HS-5 (cell line): ENCODE data around the gene TOP1.

ENCODE experiments used
- DNase-seq: peaks from one replicate; pipeline ENCODE4 v3.0.0-alpha.2; 2012; ENCODE audit warnings: low read depth

Gene TOP1

GRCh38 chr20:41058674-41059635, 30.3 kb downstream of the TOP1 start:
- no peak for DNase-seq

- no peak for DNase-seq
These were observed 32.5 kb downstream of the TOP1 start for GRCh38 chr20:41061155-41061554.

GRCh38 chr20:41063442-41063841, 34.8 kb downstream of the TOP1 start:
- no peak for DNase-seq

GRCh38 chr20:41064377-41064776, 35.8 kb downstream of the TOP1 start:
- no peak for DNase-seq

- no peak for DNase-seq
These were observed 37.1 kb downstream of the TOP1 start for GRCh38 chr20:41065716-41066115.

DNA sequence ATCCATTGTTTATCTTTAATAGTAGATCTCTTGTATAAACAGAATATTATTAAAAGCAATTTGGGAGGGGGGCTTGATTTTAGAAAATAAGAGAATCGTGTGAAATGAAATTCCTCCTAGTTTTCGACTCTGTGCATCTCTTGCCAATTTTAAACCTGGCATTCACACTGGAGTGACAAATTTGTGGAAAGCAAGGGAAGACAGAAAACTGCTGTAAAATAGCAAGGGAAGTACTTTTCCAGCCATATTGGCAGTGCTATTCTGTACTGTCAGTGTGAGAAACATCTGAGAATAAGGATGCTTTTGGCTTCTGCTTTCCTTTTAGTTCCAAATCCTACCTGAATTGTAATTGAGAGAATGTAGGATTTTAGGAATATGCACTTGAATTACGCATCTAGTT, 40.2 kb downstream of the TOP1 start:
- no peak for DNase-seq

- DNase-seq: no peak
These were observed 43.7 kb downstream of the TOP1 start for GRCh38 chr20:41072190-41072863.

GRCh38 chr20:41072915-41073314, 44.3 kb downstream of the TOP1 start:
- DNase-seq: no peak

GRCh38 chr20:41074441-41074840, 45.8 kb downstream of the TOP1 start:
- no peak for DNase-seq

DNA sequence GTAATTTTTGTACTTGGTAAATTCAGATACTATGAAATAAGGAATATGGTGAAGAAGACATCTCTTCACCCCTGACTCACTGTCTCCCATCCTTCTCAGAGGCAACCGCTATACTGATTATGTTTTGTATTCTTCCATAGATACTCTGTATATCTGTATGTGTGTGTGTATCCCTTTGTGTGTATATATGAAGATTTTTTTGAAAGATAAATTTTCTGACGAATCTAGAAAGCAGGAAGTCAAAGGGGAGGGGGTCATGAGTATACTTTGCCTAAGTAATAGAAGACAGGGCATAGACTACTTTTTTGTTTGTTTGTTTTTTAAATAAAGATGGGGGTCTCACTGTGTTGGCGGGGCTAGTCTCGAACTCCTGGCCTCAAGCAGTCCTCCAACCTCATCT, 48.2 kb downstream of the TOP1 start:
- DNase-seq: no peak

GRCh38 chr20:41078329-41078728, 49.7 kb downstream of the TOP1 start:
- peak; percentile 45 for DNase-seq

DNA sequence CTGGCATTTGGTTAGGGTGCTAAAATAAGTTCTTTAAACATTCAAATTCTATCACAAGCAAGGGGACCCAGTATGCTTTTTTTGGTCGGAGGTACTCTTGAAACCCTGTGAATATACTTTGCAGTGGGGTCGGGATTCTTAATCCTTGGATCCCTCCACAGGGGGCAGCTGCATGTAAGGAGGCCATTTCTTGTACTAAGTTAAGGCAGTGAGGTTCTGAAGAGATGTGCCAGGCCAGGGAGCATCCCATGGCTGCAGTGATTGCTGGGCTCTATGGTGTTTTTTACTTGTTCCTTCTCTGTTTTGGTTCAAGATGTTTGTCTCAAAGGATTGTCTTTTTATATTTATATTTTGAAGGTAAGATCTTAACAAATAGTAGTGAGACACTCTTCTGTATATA, 50.4 kb downstream of the TOP1 start:
- DNase-seq: no peak

- no peak for DNase-seq
These were observed 52.2 kb downstream of the TOP1 start for GRCh38 chr20:41080866-41081265.

- DNase-seq: no peak
These were observed 52.7 kb downstream of the TOP1 start for GRCh38 chr20:41081276-41081814.

DNA sequence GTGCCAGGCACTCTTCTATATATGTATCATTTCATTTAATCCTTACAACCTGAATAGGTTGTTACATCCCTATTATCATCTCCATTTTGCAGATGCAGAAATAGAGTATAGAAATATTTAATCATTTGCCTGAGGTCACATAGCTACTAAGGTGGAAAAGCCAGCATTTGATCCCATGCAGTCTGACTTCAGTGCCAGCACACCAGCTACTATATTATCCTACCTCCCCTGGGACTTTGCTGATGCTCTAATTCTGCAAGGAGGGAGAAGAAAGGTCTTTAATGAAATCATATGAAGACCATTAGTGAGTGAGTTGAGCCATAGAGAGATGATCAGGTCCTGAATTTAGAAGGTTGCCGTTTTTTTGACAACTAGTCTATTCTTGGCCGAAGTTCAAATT, 53.7 kb downstream of the TOP1 start:
- no peak for DNase-seq

GRCh38 chr20:41085606-41086005, 57.0 kb downstream of the TOP1 start:
- DNase-seq: no peak

- no peak for DNase-seq
These were observed 58.0 kb downstream of the TOP1 start for GRCh38 chr20:41086402-41087324.

DNA sequence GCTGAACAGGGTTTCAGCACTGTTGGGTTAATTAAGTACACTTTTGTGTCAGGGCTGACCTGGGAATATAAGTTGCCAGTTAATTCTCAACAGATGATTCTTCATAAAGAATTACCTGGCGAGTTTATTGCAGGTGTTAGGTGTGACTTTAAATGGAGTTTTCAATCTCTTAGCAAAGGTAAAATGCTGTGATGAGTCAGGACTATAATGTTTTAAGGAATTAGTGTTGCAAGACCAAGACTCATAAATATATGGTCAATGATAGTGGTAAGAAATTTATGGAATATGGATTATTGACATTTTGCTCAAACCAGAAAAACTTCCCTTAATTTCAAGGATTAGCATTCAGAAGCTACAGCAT, 58.7 kb downstream of the TOP1 start:
- DNase-seq: no peak

DNA sequence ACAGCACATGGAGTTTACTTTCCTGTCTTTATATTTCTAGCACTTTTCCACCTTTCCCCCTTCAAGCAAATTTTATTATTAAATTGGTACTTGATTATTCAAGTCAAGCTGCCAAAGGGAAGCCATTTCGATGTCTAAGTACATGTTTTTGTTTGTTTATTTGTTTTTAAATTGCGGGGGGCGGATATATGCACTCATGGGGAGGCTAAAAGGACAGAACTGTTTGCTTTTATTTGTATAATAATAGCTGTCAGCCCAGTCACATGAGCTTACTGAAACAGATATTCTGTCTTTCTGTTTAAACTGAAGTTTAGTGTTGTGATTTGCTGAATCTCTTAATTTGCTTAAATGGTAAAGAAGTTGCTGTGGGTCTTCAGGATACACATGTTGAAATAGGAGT, 59.2 kb downstream of the TOP1 start:
- no peak for DNase-seq

DNA sequence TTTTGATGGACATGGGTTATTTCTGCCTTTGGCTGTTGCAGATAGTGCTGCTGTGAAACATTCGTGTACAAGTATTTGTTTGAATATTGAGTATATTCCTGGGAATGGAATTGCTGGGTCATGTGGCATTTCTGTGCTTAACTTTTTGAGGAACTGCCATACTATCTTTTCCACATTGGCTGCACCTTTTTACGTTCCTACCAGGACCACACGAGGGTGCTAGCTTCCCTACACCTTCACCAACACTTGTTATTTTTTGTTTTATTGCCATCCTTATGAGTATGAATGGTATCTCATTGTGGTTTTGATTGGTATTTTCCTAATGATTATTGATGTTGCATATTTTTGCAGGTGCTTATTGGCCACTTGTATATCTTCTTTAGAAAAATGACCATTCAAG, 60.9 kb downstream of the TOP1 start:
- no peak for DNase-seq

GRCh38 chr20:41091927-41092326, 63.3 kb downstream of the TOP1 start:
- DNase-seq: no peak
